Measurements from ENCODE around the gene ULK2. TPM values are rescaled to one million over a fixed set of nuclear protein-coding genes. Genes with fewer than 3 reads are reported as not detected.
"Not testable (repeated sequence)": the region's sequence is repeated elsewhere in the genome, so short reads cannot be mapped to it uniquely, and the experiment has no call there.

Gene ULK2
- total RNA-seq, 1 donor from 2014 or later = 17.3 TPM

- DNase-seq (ENCODE audit: low spot score) = peak; percentile 81
Measured at GRCh38 chr17:19766421-19767270, 101.1 kb downstream of the ULK2 start.

- DNase-seq (ENCODE audit: low spot score) = peak; percentile 39
Measured at GRCh38 chr17:19766016-19766415, 101.7 kb downstream of the ULK2 start.

DNA sequence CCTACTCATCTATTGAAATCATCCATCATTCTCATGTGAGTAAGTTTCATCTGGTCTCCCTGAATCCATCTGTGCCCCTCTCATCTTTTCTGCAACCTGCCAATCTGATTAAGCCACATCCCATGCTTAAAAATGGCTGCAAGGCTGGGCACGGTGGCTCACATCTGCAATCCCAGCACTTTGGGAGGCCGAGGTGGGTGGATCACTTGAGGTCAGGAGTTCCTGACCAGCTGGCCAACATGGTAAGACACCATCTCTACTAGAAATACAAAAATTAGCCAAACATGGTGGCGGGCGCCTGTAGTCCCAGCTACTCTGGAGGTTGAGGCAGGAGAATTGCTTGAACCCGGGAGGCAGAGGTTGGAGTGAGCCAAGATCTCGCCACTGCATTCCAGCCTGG is 103.7 kb downstream of the ULK2 start:
- not testable (repeated sequence) for DNase-seq (ENCODE audit: low spot score)

DNA sequence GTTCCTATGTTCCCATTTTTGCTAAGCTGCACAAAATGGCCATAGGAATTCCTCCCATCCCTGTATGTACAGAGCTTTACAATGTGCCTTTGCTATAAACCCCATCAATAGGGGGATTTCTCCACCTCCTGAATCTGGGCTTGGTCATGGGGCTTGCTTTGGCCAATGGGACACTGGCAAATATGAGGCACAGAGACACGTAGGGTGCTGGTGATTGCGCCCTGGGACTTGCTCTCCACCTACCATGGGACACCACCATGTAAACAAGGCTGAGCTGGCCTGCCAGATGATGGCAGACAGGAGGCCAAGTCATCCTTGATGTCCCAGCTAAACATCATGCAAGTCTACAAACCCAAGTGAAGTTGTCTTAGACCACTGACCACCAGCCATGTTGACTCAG is 104.3 kb downstream of the ULK2 start:
- DNase-seq (ENCODE audit: low spot score) = peak; percentile 29

- peak; percentile 59 for DNase-seq (ENCODE audit: low spot score)
Measured at GRCh38 chr17:19762515-19762961, 105.2 kb downstream of the ULK2 start.

DNA sequence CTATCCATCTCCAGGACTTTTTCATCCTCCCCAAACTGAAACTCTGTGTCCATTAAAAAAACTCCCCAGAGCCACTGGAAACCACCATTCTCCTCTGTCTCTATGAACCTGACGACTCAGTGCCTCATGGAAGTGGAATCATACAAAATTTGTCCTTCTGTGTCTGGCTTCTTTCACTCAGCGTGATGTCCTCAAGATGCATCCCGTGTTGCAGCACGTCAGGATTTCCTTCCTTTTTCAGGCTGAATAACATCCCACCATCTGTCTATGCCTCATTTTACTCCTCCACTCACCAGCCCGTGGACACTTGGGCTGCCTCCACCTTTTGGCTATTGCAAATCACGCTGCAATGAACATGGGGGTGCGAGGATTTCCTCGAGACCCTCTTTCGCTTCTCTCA is 107.0 kb downstream of the ULK2 start:
- no peak for DNase-seq (ENCODE audit: low spot score)

DNA sequence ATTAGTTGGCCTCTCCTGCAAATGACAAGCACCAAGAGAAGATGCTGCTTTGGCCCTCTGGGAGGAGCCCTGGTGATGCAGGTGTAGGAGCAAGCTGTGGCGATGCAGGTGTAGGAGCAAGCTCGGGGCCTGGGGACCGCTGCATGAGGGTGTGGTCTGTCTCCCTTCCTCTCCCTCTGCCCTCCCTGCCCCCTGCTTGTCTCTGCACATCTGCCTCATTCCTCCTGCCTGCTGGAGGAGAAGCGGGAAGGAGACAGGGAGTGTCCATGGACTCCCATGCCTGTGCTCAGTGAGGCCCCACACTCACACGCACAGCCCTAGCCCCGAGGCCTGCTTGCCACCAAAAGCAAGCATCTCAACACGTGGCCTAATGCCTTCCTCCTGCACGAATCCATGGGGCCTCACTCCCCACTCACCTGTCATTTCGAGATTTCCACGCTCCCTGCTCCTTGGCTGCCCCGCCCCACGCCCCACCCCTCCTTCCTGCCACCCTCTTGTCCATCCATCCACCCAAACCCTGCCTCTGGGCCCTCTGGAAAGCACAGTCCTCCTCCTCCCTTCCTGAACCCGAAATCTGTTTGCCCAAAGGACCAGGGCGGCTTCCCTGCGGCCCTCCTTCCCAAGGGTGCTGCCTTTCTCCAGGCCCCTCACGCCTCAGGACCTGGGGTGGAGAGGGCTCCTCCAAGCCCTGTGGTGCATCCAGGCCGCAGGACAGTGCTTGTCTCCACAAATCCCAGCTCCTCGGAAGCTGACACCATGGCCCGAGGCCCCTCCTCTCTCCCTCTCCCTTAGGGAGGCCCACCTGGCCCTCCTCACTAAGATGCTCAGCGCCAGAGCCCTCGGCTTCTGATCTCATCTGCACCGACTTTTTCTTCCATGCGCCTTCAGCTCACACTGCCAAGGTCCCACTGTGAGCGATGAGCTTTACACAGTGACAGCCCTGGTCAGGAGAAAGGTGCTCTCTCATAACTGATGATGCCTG is 107.9 kb downstream of the ULK2 start:
- DNase-seq (ENCODE audit: low spot score) = no peak

- no peak for DNase-seq (ENCODE audit: low spot score)
Measured at GRCh38 chr17:19757536-19758180, 110.1 kb downstream of the ULK2 start.

- no peak for DNase-seq (ENCODE audit: low spot score)
Measured at GRCh38 chr17:19756546-19756945, 111.2 kb downstream of the ULK2 start.

GRCh38 chr17:19755821-19756510 is 111.8 kb downstream of the ULK2 start:
- no peak for DNase-seq (ENCODE audit: low spot score)

GRCh38 chr17:19755392-19755791 is 112.3 kb downstream of the ULK2 start:
- DNase-seq (ENCODE audit: low spot score) = no peak

- DNase-seq (ENCODE audit: low spot score) = no peak
Measured at GRCh38 chr17:19753661-19754463, 113.9 kb downstream of the ULK2 start.

DNA sequence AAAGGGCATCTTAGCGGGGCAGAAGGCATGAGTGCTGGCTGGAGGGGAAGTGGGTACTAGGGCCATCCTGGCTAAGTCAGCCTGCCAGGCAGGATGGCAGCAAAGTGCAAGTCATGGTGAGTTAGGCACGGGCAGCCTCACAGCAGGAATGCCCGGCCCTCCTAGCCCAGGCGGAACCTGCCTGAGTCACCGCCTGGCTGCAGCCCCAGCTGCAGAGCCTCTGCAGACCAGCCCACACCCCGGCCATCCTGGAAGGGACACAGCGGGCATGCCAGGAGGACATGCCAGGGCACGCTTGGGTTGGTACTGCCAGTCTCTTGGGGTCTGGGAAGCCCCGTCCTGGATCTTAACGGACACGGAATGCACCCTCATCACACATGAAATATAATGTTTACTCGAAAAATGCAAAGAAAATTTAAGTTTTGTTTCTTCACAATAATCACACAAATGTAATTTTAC is 114.7 kb downstream of the ULK2 start:
- peak; percentile 86 for DNase-seq (ENCODE audit: low spot score)

GRCh38 chr17:19752216-19753050 is 115.3 kb downstream of the ULK2 start:
- DNase-seq (ENCODE audit: low spot score) = no peak

DNA sequence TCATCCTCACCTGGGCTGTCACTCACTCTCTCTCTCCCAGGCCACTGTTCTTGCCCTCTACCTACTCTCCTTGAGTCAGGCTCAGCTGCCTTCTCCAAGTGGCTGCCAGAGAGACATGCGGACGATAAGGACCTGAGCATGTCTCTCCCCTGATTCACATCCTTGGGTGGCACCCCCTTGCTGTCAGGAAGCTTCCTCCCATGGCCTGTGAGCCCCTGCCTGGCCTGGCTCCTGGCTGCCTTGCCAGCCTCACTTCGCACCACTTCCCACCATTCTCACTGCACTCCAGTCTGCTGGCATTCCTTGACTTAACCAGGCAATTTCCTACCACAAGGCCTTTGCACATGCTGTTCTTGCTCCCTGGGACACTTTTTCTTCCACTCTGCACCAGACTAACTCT is 116.9 kb downstream of the ULK2 start:
- DNase-seq (ENCODE audit: low spot score) = no peak

DNA sequence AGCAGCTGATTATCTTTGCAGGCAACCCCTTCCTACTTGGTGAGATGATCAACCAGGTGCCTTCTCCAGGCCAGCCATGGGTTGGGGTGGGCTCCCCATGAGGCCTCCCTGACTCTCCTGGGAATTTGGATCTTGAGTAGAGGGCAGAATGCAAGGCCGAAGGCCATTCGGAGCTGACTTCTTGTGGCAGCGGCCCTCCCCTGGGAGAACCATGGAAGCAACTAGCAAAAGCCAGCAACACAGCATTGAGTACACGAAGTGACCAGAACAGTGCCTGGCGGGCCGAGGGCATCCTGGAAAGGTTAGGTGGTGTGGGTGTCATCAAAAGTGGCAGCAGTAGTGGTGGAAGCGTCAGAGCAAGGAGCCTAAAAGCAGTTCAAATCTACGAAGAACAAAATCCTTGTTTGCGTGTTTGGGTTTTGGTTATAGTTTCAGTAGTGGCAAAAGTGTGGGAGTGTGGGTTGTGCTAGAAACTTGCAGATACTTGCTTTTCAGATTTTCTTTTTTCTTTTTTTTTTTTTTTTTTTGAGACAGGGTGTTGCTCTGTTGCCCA is 117.6 kb downstream of the ULK2 start:
- no peak for DNase-seq (ENCODE audit: low spot score)

GRCh38 chr17:19748807-19749193 is 118.9 kb downstream of the ULK2 start:
- DNase-seq (ENCODE audit: low spot score) = no peak

GRCh38 chr17:19747829-19748806 is 119.6 kb downstream of the ULK2 start, which contains the start of gene ALDH3A1:
Gene ALDH3A1 (minus strand): TSS chr17:19748298. CDS start chr17:19745129, 3,169 bp downstream.
- DNase-seq (ENCODE audit: low spot score) = no peak

All from ureter (tissue), 1 donor.